C1 segment of cervical spinal cord (tissue), 14 donors: ENCODE results near the gene SNRPD3.
A peak's percentile ranks its signal among the peaks of the same experiment; 100 is the strongest.

ENCODE experiments used
- DNase-seq, 14 donors: peaks; one replicate each; lab custom pipeline; 2025; lab: John Stamatoyannopoulos, UW

The SNRPD3 gene

GRCh38 chr22:24566899-24567511 lies 11.2 kb downstream of the SNRPD3 start:
- no peak for DNase-seq

GRCh38 chr22:24567668-24568067 lies 11.9 kb downstream of the SNRPD3 start:
- no peak for DNase-seq

GRCh38 chr22:24571266-24571665 lies 15.5 kb downstream of the SNRPD3 start:
- no peak for DNase-seq

- no peak for DNase-seq
Observed at GRCh38 chr22:24576778-24577177, 21.0 kb downstream of the SNRPD3 start.

GRCh38 chr22:24578355-24579257 lies 22.8 kb downstream of the SNRPD3 start:
- DNase-seq, result no peak

- DNase-seq, result no peak
Observed at GRCh38 chr22:24579258-24579601, 23.4 kb downstream of the SNRPD3 start.

GRCh38 chr22:24580276-24580675 lies 24.5 kb downstream of the SNRPD3 start:
- no peak for DNase-seq

GRCh38 chr22:24582056-24582814 lies 26.4 kb downstream of the SNRPD3 start:
- DNase-seq, result no peak

GRCh38 chr22:24583221-24584165 lies 27.7 kb downstream of the SNRPD3 start:
- no peak for DNase-seq

GRCh38 chr22:24584166-24584790 lies 28.5 kb downstream of the SNRPD3 start:
- no peak for DNase-seq

- no peak for DNase-seq
Observed at GRCh38 chr22:24584871-24585411, 29.1 kb downstream of the SNRPD3 start.

- no peak for DNase-seq
Observed at GRCh38 chr22:24585461-24585860, 29.7 kb downstream of the SNRPD3 start.

GRCh38 chr22:24585927-24586546 lies 30.2 kb downstream of the SNRPD3 start:
- DNase-seq, result no peak

GRCh38 chr22:24587251-24587650 lies 31.5 kb downstream of the SNRPD3 start:
- no peak for DNase-seq

- DNase-seq, result no peak
Observed at GRCh38 chr22:24587948-24588347, 32.1 kb downstream of the SNRPD3 start.

- peak in 13 of 14 donors; percentile 22 to 90 (median 78) for DNase-seq
Observed at GRCh38 chr22:24588381-24588756, 32.6 kb downstream of the SNRPD3 start.

GRCh38 chr22:24588757-24589481 lies 33.1 kb downstream of the SNRPD3 start:
- peak in 2 of 14 donors; percentile 65 to 71 for DNase-seq

- no peak for DNase-seq
Observed at GRCh38 chr22:24589518-24590030, 33.8 kb downstream of the SNRPD3 start.

- no peak for DNase-seq
Observed at GRCh38 chr22:24590596-24591173, 34.9 kb downstream of the SNRPD3 start.
